ENCODE measurements around the gene DCAF4. TPM values are rescaled to one million over a fixed set of nuclear protein-coding genes. Genes with fewer than 3 reads are reported as not detected.
A peak's percentile ranks its signal among the peaks of the same experiment; 100 is the strongest.

Gene DCAF4
- total RNA-seq, 1 donor from 2014 or later = 0.64 TPM

- H3K4me1 ChIP-seq = peaks cover 6% of the 10 kb centered on the region in 2 donors
- no peak for DNase-seq (ENCODE audit: low spot score in 2 of 2)
- TF ChIP-seq, protein P1, sequence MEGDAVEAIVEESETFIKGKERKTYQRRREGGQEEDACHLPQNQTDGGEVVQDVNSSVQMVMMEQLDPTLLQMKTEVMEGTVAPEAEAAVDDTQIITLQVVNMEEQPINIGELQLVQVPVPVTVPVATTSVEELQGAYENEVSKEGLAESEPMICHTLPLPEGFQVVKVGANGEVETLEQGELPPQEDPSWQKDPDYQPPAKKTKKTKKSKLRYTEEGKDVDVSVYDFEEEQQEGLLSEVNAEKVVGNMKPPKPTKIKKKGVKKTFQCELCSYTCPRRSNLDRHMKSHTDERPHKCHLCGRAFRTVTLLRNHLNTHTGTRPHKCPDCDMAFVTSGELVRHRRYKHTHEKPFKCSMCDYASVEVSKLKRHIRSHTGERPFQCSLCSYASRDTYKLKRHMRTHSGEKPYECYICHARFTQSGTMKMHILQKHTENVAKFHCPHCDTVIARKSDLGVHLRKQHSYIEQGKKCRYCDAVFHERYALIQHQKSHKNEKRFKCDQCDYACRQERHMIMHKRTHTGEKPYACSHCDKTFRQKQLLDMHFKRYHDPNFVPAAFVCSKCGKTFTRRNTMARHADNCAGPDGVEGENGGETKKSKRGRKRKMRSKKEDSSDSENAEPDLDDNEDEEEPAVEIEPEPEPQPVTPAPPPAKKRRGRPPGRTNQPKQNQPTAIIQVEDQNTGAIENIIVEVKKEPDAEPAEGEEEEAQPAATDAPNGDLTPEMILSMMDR (IDR thresholded peaks at IDR 0.05) = no peak
- H3K36me3 ChIP-seq = no peaks in the 10 kb centered on the region
- peak overlapping the region; percentile 78 to 92 for H3K4me3 ChIP-seq
- H3K27me3 ChIP-seq = peaks cover 3% of the 10 kb centered on the region
- H3K9me3 ChIP-seq = no peaks in the 10 kb centered on the region
- intact Hi-C loops (cut with DNase I) = loop anchor here (1.0 to 5.0 kb wide), 3 partner anchors 32 to 148 kb away; partner anchors contain the start of gene DCAF4
- no peak overlapping the region for H3K27ac ChIP-seq
These were observed 31.5 kb upstream of the DCAF4 start for GRCh38 chr14:72894623-72895378.

DNA sequence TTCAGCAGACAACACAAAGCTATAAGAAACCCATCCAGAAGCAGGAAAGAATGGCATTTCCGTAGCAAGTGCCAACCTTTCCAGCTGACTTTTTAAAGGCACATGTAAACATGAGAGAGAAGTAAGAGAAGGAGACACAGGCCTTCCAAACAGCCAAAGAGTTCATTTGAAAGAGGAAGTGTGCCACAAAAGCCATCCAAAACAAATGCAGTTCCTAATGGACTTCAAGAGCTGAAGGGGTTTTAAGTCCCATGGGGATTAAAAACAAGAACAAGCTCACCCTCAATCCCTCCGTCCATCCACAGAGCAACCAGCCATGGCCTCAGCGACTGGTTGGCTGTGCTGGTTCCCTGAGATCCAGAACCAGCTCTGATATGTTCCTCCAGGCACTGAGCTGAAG lies 27.8 kb upstream of the DCAF4 start:
- Histone ChIP-seq H3K36me3 (no peaks in the 10 kb centered on the region), H3K27ac (no peak overlapping the region), H3K27me3 (no peaks in the 10 kb centered on the region), H3K4me3 (no peak overlapping the region), H3K4me1 (no peaks in the 10 kb centered on the region), H3K9me3 (no peaks in the 10 kb centered on the region)
- TF ChIP-seq, protein P1 (IDR thresholded peaks at IDR 0.05) = no peak
- DNase-seq (ENCODE audit: low spot score in 2 of 2) = no peak
- intact Hi-C loops (cut with DNase I) = no loop called here

GRCh38 chr14:72901361-72901760 lies 24.9 kb upstream of the DCAF4 start:
- H3K9me3 ChIP-seq = no peaks in the 10 kb centered on the region
- H3K27me3 ChIP-seq = no peaks in the 10 kb centered on the region
- H3K4me1 ChIP-seq = peaks cover 0 to 5% of the 10 kb centered on the region in 2 donors
- H3K36me3 ChIP-seq = no peaks in the 10 kb centered on the region
- TF ChIP-seq, protein P1 (IDR thresholded peaks at IDR 0.05) = no peak
- H3K27ac ChIP-seq = no peak overlapping the region
- intact Hi-C loops (cut with DNase I) = loop anchor here (10.0 kb wide), 1 partner anchor 187 kb away; no protein-coding TSS in a partner anchor
- no peak overlapping the region for H3K4me3 ChIP-seq
- DNase-seq (ENCODE audit: low spot score in 2 of 2) = no peak

- H3K36me3 ChIP-seq = no peaks in the 10 kb centered on the region
- DNase-seq (ENCODE audit: low spot score in 2 of 2) = no peak
- H3K4me3 ChIP-seq = no peak overlapping the region
- no peak overlapping the region for H3K27ac ChIP-seq
- H3K9me3 ChIP-seq = no peaks in the 10 kb centered on the region
- TF ChIP-seq, protein P1 (IDR thresholded peaks at IDR 0.05) = no peak
- H3K27me3 ChIP-seq = no peaks in the 10 kb centered on the region
- peaks cover 4 to 14% of the 10 kb centered on the region in 2 donors for H3K4me1 ChIP-seq
- intact Hi-C loops (cut with DNase I) = loop anchor here (10.0 kb wide), 1 partner anchor 188 kb away; no protein-coding TSS in a partner anchor
These were observed 23.3 kb upstream of the DCAF4 start for GRCh38 chr14:72902801-72903530.

- Histone ChIP-seq H3K36me3 (no peaks in the 10 kb centered on the region), H3K27me3 (no peaks in the 10 kb centered on the region)
These were observed 22.5 kb upstream of the DCAF4 start for GRCh38 chr14:72903716-72904115.

More at GRCh38 chr14:72903716-72904115, 22.5 kb upstream of the DCAF4 start:
- TF ChIP-seq, protein P1 (IDR thresholded peaks at IDR 0.05) = no peak
- intact Hi-C loops (cut with DNase I) = loop anchor here (10.0 kb wide), 1 partner anchor 189 kb away; no protein-coding TSS in a partner anchor
- peaks cover 4 to 17% of the 10 kb centered on the region in 2 donors for H3K4me1 ChIP-seq
- H3K4me3 ChIP-seq = no peak overlapping the region
- H3K27ac ChIP-seq = no peak overlapping the region
- H3K9me3 ChIP-seq = no peaks in the 10 kb centered on the region
- no peak for DNase-seq (ENCODE audit: low spot score in 2 of 2)
